ENCODE results near the gene LYPD8.

Gene LYPD8

GRCh38 chr1:248788327-248788726 is 32.8 kb upstream of the LYPD8 start:
- Histone ChIP-seq H3K9me3 (ENCODE audit: control insufficient read depth, insufficient read depth, low read length) (no peaks in the 10 kb centered on the region), H3K27me3 (ENCODE audit: control insufficient read depth, low read length) (0 out of 2 replicates have a peak, but pooled peaks cover 5% of the 10 kb centered on the region), H3K79me2 (ENCODE audit: control insufficient read depth, low read length) (no peaks in the 10 kb centered on the region), H4K20me1 (ENCODE audit: control insufficient read depth, insufficient read depth, low read depth, low read length) (no peaks in the 10 kb centered on the region), H3K36me3 (ENCODE audit: control insufficient read depth, low read length) (no peaks in the 10 kb centered on the region), H3F3A (ENCODE audit: control insufficient read depth, insufficient read depth) (no peaks in the 10 kb centered on the region), H3K4me1 (ENCODE audit: control insufficient read depth, low read length) (peaks cover 15% of the 10 kb centered on the region), H3K4me3 (ENCODE audit: low read length) (no peak overlapping the region), H3K9me2 (replicated peaks; ENCODE audit: control insufficient read depth, low read length) (no peaks in the 10 kb centered on the region), H3K4me2 (ENCODE audit: low read length) (no peak overlapping the region), H3K27ac (ENCODE audit: low read depth, low read length) (no peak overlapping the region)
- TF ChIP-seq CTCF (IDR thresholded peaks at IDR 0.05; ENCODE audit: low read depth, low read length, poor library complexity, severe bottlenecking), result no peak
- no peak for TF ChIP-seq EZH2phosphoT487 (IDR thresholded peaks at IDR 0.05; ENCODE audit: borderline replicate concordance, low read length)

- Histone ChIP-seq H3K79me2 (ENCODE audit: control insufficient read depth, low read length) (no peaks in the 10 kb centered on the region), H3K27me3 (ENCODE audit: control insufficient read depth, low read length) (0 out of 2 replicates have a peak, but pooled peaks cover 5% of the 10 kb centered on the region), H3K9me2 (replicated peaks; ENCODE audit: control insufficient read depth, low read length) (no peaks in the 10 kb centered on the region), H3K4me1 (ENCODE audit: control insufficient read depth, low read length) (peaks cover 9% of the 10 kb centered on the region), H3K36me3 (ENCODE audit: control insufficient read depth, low read length) (no peaks in the 10 kb centered on the region), H3K9me3 (ENCODE audit: control insufficient read depth, insufficient read depth, low read length) (no peaks in the 10 kb centered on the region), H4K20me1 (ENCODE audit: control insufficient read depth, insufficient read depth, low read depth, low read length) (no peaks in the 10 kb centered on the region), H3K27ac (ENCODE audit: low read depth, low read length) (no peak overlapping the region), H3K4me2 (ENCODE audit: low read length) (no peak overlapping the region), H3F3A (ENCODE audit: control insufficient read depth, insufficient read depth) (no peaks in the 10 kb centered on the region), H3K4me3 (ENCODE audit: low read length) (no peak overlapping the region)
- no peak for TF ChIP-seq CTCF (IDR thresholded peaks at IDR 0.05; ENCODE audit: low read depth, low read length, poor library complexity, severe bottlenecking)
- no peak for TF ChIP-seq EZH2phosphoT487 (IDR thresholded peaks at IDR 0.05; ENCODE audit: borderline replicate concordance, low read length)
These were observed 31.9 kb upstream of the LYPD8 start for GRCh38 chr1:248787430-248787829.

GRCh38 chr1:248786156-248786555 is 30.6 kb upstream of the LYPD8 start:
- H3K27me3 ChIP-seq (ENCODE audit: control insufficient read depth, low read length), result 0 out of 2 replicates have a peak, but pooled peaks cover 5% of the 10 kb centered on the region
- peaks cover under 1% of the 10 kb centered on the region; the same call in 1 of the 2 replicates for H3K9me3 ChIP-seq (ENCODE audit: control insufficient read depth, insufficient read depth, low read length)
- no peaks in the 10 kb centered on the region for H3K9me2 ChIP-seq (replicated peaks; ENCODE audit: control insufficient read depth, low read length)
- H3K4me2 ChIP-seq (ENCODE audit: low read length), result no peak overlapping the region
- H3K36me3 ChIP-seq (ENCODE audit: control insufficient read depth, low read length), result no peaks in the 10 kb centered on the region
- TF ChIP-seq CTCF (IDR thresholded peaks at IDR 0.05; ENCODE audit: low read depth, low read length, poor library complexity, severe bottlenecking), result no peak
- no peak for TF ChIP-seq EZH2phosphoT487 (IDR thresholded peaks at IDR 0.05; ENCODE audit: borderline replicate concordance, low read length)
- no peaks in the 10 kb centered on the region for H3K4me1 ChIP-seq (ENCODE audit: control insufficient read depth, low read length)
- no peak overlapping the region for H3K4me3 ChIP-seq (ENCODE audit: low read length)
- no peaks in the 10 kb centered on the region for H3K79me2 ChIP-seq (ENCODE audit: control insufficient read depth, low read length)
- no peak overlapping the region for H3K27ac ChIP-seq (ENCODE audit: low read depth, low read length)
- H4K20me1 ChIP-seq (ENCODE audit: control insufficient read depth, insufficient read depth, low read depth, low read length), result no peaks in the 10 kb centered on the region
- no peaks in the 10 kb centered on the region for H3F3A ChIP-seq (ENCODE audit: control insufficient read depth, insufficient read depth)

Measured in DOHH2 (cell line).